Osteocyte (in vitro differentiated cells): ENCODE measurements around the gene HERC6. TPM values are rescaled to one million over a fixed set of nuclear protein-coding genes. Genes with fewer than 3 reads are reported as not detected.
A peak's percentile ranks its signal among the peaks of the same experiment; 100 is the strongest.

Source experiments
- DNase-seq: peaks from one replicate; pipeline ENCODE4 v3.0.0; 2021; ENCODE audit warnings: mixed read lengths; ENCODE audit not compliant: unreplicated experiment; ENCODE audit errors: extremely low spot score
- H3K27ac Mint-ChIP-seq: one replicate; pipeline ENCODE4 v1.8.0; 2021; ENCODE audit warnings: mild to moderate bottlenecking, mixed read lengths; ENCODE audit not compliant: unreplicated experiment
- H3K27me3 Mint-ChIP-seq: one replicate; pipeline ENCODE4 v1.8.0; 2021; ENCODE audit warnings: mixed read lengths; ENCODE audit not compliant: unreplicated experiment
- H3K36me3 Mint-ChIP-seq: one replicate; pipeline ENCODE4 v1.8.0; 2021; ENCODE audit warnings: mixed read lengths; ENCODE audit not compliant: unreplicated experiment
- H3K4me1 Mint-ChIP-seq: one replicate; pipeline ENCODE4 v1.8.0; 2021; ENCODE audit warnings: mixed read lengths; ENCODE audit not compliant: unreplicated experiment
- H3K4me3 Mint-ChIP-seq: one replicate; pipeline ENCODE4 v1.8.0; 2021; ENCODE audit warnings: mild to moderate bottlenecking, moderate library complexity, mixed read lengths; ENCODE audit not compliant: unreplicated experiment
- H3K9me3 Mint-ChIP-seq: one replicate; pipeline ENCODE4 v1.8.0; 2021; ENCODE audit warnings: mixed read lengths; ENCODE audit not compliant: unreplicated experiment
- total RNA-seq: library from RNA; stranded (reverse); gene quantifications from 2 replicates; pipeline ENCODE4 v1.2.1, GENCODE V29; 2021
- TF ChIP-seq, protein P1 (sequence below): fragments of 200-600 bp; sonication (generic); IDR thresholded peaks from 2 replicates; pipeline ENCODE4 v1.5.0; 2021; ENCODE audit warnings: antibody characterized with exemption, mild to moderate bottlenecking, moderate library complexity

Gene HERC6
- total RNA-seq, 1 donor from 2014 or later: 2.3 TPM

DNA sequence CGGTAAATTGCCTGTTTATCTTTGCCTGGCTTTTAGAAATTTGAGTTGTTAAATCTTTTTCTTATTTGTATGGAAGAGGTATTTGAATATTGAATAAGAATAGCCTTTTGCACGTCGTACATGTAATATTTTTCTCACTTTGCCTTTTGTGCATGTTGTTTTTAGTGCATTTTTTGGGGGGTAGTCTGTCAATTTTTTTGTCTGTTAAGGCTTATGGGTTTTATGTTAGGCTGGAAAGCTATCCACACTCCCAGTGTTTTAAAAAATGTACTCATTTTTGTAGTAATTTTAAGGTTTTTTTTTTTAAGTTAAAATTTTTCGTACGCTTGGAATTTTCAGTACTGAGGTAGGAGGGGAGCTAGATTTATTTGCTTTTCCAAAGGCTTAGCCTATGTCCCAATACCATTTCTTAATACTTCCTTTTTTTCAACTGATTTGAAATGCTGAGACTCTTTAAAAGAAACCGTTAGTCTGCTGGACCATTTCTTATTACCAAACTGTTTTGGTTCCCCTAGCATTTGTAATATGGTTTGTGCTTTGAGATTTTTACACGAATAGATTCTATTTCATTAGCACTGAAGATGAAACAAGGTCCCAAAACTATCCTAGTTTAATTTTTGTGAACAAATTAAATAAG is 79.6 kb downstream of the HERC6 start:
- H3K4me1 Mint-ChIP-seq: peaks cover 13% of the 10 kb centered on the region
- TF ChIP-seq, protein P1, sequence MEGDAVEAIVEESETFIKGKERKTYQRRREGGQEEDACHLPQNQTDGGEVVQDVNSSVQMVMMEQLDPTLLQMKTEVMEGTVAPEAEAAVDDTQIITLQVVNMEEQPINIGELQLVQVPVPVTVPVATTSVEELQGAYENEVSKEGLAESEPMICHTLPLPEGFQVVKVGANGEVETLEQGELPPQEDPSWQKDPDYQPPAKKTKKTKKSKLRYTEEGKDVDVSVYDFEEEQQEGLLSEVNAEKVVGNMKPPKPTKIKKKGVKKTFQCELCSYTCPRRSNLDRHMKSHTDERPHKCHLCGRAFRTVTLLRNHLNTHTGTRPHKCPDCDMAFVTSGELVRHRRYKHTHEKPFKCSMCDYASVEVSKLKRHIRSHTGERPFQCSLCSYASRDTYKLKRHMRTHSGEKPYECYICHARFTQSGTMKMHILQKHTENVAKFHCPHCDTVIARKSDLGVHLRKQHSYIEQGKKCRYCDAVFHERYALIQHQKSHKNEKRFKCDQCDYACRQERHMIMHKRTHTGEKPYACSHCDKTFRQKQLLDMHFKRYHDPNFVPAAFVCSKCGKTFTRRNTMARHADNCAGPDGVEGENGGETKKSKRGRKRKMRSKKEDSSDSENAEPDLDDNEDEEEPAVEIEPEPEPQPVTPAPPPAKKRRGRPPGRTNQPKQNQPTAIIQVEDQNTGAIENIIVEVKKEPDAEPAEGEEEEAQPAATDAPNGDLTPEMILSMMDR: no peak
- H3K27me3 Mint-ChIP-seq: peaks cover 56% of the 10 kb centered on the region
- peak overlapping the region; percentile 76 for H3K4me3 Mint-ChIP-seq
- H3K9me3 Mint-ChIP-seq: peaks cover 4% of the 10 kb centered on the region
- no peaks in the 10 kb centered on the region for H3K36me3 Mint-ChIP-seq
- DNase-seq: no peak
- no peak overlapping the region for H3K27ac Mint-ChIP-seq

DNA sequence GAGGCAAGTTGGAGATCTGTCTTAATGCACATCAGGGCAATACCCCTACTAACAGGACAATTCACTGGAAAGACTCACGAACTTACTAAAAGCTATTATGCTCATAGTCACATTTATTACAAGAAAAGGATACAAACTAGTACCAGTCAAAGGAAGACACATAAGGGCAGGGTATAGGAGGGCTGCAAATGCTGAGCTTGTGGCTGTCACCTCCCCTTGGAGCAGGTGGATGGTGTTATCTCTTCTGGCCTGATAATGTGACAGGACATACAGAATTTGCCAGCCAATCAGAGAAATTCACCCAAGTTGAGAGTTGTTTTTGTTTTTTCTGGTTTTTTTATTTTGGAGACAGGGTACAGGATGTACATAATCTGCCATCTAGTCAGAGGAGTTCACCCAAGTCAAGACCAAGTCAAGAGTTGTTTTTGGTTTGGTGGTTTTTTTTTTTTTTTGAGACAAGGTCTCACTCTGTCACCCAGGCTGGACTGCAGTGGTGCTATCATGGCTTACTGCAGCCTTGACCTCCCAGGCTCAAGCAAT is 87.1 kb downstream of the HERC6 start:
- Mint-ChIP-seq H3K27ac (no peak overlapping the region), H3K36me3 (no peaks in the 10 kb centered on the region), H3K4me3 (no peak overlapping the region), H3K27me3 (peaks cover 47% of the 10 kb centered on the region), H3K9me3 (no peaks in the 10 kb centered on the region), H3K4me1 (no peaks in the 10 kb centered on the region)
- DNase-seq: no peak
- TF ChIP-seq, protein P1: no peak

DNA sequence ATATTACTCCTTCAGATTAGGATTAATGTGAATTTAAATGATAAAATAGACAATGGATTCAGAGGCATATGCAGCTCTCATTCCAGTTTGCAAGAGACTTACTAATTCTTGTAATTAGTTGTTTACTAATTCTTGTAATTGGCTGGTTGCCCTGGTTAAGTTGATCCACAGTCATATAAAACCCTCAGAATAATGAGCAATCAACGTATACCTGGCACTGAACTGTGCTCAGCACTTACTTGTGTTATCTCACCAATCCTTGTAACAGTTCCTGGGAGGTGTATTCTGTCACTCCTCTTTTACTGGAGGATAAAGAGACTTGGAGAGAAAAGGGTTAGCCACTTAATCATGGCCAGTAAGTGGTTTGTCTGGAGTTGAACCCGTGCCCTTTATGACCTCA is 88.7 kb downstream of the HERC6 start:
- no peak for DNase-seq
- no peak overlapping the region for H3K4me3 Mint-ChIP-seq
- H3K27ac Mint-ChIP-seq: no peak overlapping the region
- TF ChIP-seq, protein P1: no peak
- no peaks in the 10 kb centered on the region for H3K4me1 Mint-ChIP-seq
- H3K36me3 Mint-ChIP-seq: no peaks in the 10 kb centered on the region
- H3K9me3 Mint-ChIP-seq: no peaks in the 10 kb centered on the region
- H3K27me3 Mint-ChIP-seq: peaks cover 44% of the 10 kb centered on the region

DNA sequence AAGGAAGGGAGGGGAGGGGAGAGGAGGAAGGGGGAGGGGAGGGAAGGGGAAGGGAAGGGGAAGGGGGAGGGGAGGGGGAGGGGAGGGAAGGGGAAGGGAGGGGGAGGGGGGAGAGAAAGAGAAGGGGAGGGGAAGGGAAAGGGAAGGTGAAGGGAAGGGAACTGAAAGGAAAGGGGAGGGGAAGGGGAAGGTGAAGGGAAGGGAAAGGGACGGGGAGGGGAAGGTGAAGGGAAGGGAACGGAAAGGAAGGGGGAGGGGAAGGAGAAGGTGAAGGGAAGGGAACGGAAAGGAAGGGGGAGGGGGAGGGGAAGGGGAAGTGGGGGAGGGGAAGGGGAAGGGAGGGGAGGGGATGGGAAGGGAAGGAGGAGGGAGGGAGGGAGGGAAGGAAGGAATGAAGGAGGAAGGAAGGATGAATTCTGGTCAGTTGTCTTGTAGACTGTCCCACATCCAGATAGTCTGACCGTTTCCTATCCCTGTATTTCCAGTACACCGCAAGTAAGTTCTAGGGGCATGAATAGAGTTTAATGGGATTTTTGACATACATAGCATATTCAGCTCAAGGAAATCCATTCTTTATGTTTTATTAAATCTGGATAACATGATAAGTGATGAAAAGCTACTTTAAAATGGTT is 98.7 kb downstream of the HERC6 start:
- peaks cover 32% of the 10 kb centered on the region for H3K27me3 Mint-ChIP-seq
- H3K4me3 Mint-ChIP-seq: no peak overlapping the region
- H3K27ac Mint-ChIP-seq: no peak overlapping the region
- TF ChIP-seq, protein P1: no peak
- no peaks in the 10 kb centered on the region for H3K9me3 Mint-ChIP-seq
- no peaks in the 10 kb centered on the region for H3K36me3 Mint-ChIP-seq
- no peak for DNase-seq
- H3K4me1 Mint-ChIP-seq: peaks cover 2% of the 10 kb centered on the region

DNA sequence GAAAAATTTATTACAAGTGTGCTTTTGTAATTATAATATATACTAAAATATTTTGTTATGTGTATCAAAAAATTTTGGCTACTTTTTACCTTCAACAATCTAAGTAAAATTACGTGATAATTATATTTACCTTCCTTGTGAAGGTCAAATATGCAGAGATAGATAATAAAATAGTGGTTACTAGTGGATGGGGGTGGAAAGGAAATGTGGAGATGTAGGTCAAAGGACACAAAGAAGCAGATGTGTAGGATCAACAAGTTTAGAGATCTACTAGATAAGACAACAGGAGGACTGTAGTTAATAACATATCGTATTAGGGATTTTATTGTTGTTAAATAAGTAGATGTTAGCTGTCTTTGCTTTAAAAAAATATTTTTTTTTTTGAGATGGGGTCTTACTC is 99.6 kb downstream of the HERC6 start:
- peaks cover 2% of the 10 kb centered on the region for H3K4me1 Mint-ChIP-seq
- no peaks in the 10 kb centered on the region for H3K36me3 Mint-ChIP-seq
- no peaks in the 10 kb centered on the region for H3K9me3 Mint-ChIP-seq
- H3K4me3 Mint-ChIP-seq: no peak overlapping the region
- DNase-seq: no peak
- TF ChIP-seq, protein P1: no peak
- no peak overlapping the region for H3K27ac Mint-ChIP-seq
- H3K27me3 Mint-ChIP-seq: peaks cover 26% of the 10 kb centered on the region
